HepG2 (cell line): ENCODE data around the gene LASP1. TPM values are rescaled to one million over a fixed set of nuclear protein-coding genes. Genes with fewer than 3 reads are reported as not detected.

Source experiments
- CREB1 ChIP-seq, 2 experiments: fragments of 450-650 bp in 1 of 2; IDR thresholded peaks; 2 replicates each; pipeline ENCODE4 v1.6.1; 2016 to 2017; ENCODE audit warnings: control low read depth in 1 of 2, mild to moderate bottlenecking in 1 of 2, missing compliant biosample characterization in 1 of 2, missing genetic modification characterization in 1 of 2
- FIP1L1 ChIP-seq: fragments of 200-400 bp; formaldehyde crosslinking; IDR thresholded peaks from 2 replicates; pipeline ENCODE4 v1.6.1; 2018; ENCODE audit warnings: low read depth, mild to moderate bottlenecking, low read length, moderate library complexity, borderline replicate concordance; ENCODE audit not compliant: insufficient read depth
- HDAC2 ChIP-seq: sonication (generic); formaldehyde crosslinking; IDR thresholded peaks from 2 replicates; pipeline ENCODE4 v1.4.0; 2020; ENCODE audit warnings: missing genetic modification reagents
- MIER3 ChIP-seq: IDR thresholded peaks from 2 replicates; pipeline ENCODE4 v1.6.1; 2016; ENCODE audit warnings: missing compliant biosample characterization, borderline replicate concordance
- PHF21A ChIP-seq: sonication (generic); formaldehyde crosslinking; IDR thresholded peaks from 2 replicates; pipeline ENCODE4 v1.5.0; 2020; ENCODE audit warnings: mild to moderate bottlenecking, missing genetic modification reagents
- POLR2AphosphoS2 ChIP-seq: IDR thresholded peaks from 2 replicates; pipeline ENCODE4 v1.6.1; 2011; ENCODE audit warnings: low read depth, low read length, improper control_type of control experiment
- RFXAP ChIP-seq: sonication (generic); formaldehyde crosslinking; IDR thresholded peaks from 2 replicates; pipeline ENCODE4 v1.4.0; 2020; ENCODE audit warnings: missing genetic modification reagents, borderline replicate concordance
- SALL1 ChIP-seq: sonication (generic); formaldehyde crosslinking; IDR thresholded peaks from 2 replicates; pipeline ENCODE4 v1.8.0; 2022; ENCODE audit warnings: mild to moderate bottlenecking, missing genetic modification reagents
- XBP1 ChIP-seq: sonication (generic); formaldehyde crosslinking; IDR thresholded peaks from 2 replicates; pipeline ENCODE4 v1.5.0; 2020; ENCODE audit warnings: missing genetic modification reagents
- ZFX ChIP-seq: sonication (generic); formaldehyde crosslinking; IDR thresholded peaks from 2 replicates; pipeline ENCODE4 v1.4.0; 2020; ENCODE audit warnings: mild to moderate bottlenecking, low read depth, missing genetic modification reagents, moderate library complexity
- ZNF441 ChIP-seq: sonication (generic); formaldehyde crosslinking; IDR thresholded peaks from 2 replicates; pipeline ENCODE4 v1.7.0; 2021; ENCODE audit warnings: missing genetic modification reagents, borderline replicate concordance
- ZNF484 ChIP-seq: sonication (generic); formaldehyde crosslinking; IDR thresholded peaks from 2 replicates; pipeline ENCODE4 v1.5.1; 2020; ENCODE audit warnings: mild to moderate bottlenecking, low read depth, missing genetic modification reagents, borderline replicate concordance
- ZNF562 ChIP-seq: sonication (generic); formaldehyde crosslinking; IDR thresholded peaks from 2 replicates; pipeline ENCODE4 v1.8.0; 2022; ENCODE audit warnings: missing genetic modification reagents, borderline replicate concordance
- ZNF713 ChIP-seq: sonication (generic); formaldehyde crosslinking; IDR thresholded peaks from 2 replicates; pipeline ENCODE4 v1.4.0; 2020; ENCODE audit warnings: mild to moderate bottlenecking, missing genetic modification reagents
- ZNF780A ChIP-seq: sonication (generic); formaldehyde crosslinking; IDR thresholded peaks from 2 replicates; pipeline ENCODE4 v1.8.0; 2022; ENCODE audit warnings: mild to moderate bottlenecking, missing genetic modification reagents, moderate library complexity
- ZSCAN21 ChIP-seq: sonication (generic); formaldehyde crosslinking; IDR thresholded peaks from 2 replicates; pipeline ENCODE4 v1.8.0; 2022; ENCODE audit warnings: mild to moderate bottlenecking, missing genetic modification reagents, moderate library complexity, borderline replicate concordance
- polyA plus RNA-seq, 8 experiments: library from polyadenylated mRNA; depleted of rRNA in 3 of 8; stranded (reverse) in 7 of 8; unstranded in 1 of 8; fragments of >200 nt; fragmentation: Illumina TruSeq in 4 of 8; extraction: Trizol in 4 of 8; gene quantifications; 2 replicates each; pipeline versions ENCODE4 v1.2.1 to v1.2.3, GENCODE V29; 2011 to 2016; ENCODE audit warnings: low read depth in 4 of 8, missing spikeins in 1 of 8, mixed read lengths in 1 of 8; ENCODE audit not compliant: insufficient read depth in 1 of 8
- total RNA-seq, 5 experiments: library from RNA; depleted of rRNA; stranded (reverse); fragments of >200 nt; fragmentation: Illumina TruSeq; extraction: Trizol; gene quantifications; 2 replicates each; pipeline ENCODE4 v1.2.3, GENCODE V29; 2016; ENCODE audit warnings: low read depth in 1 of 5
- TF ChIP-seq, protein P1 (sequence below): sonication (generic); formaldehyde crosslinking; IDR thresholded peaks from 2 replicates; pipeline ENCODE4 v1.5.0; 2020; ENCODE audit warnings: mild to moderate bottlenecking, low read depth, missing genetic modification reagents, borderline replicate concordance
- TF ChIP-seq, protein P2 (sequence below): fragments of 450-650 bp; IDR thresholded peaks from 2 replicates; pipeline ENCODE4 v1.6.1; 2017; ENCODE audit warnings: mild to moderate bottlenecking
- TF ChIP-seq, protein P3 (sequence below): sonication (generic); formaldehyde crosslinking; IDR thresholded peaks from 2 replicates; pipeline ENCODE4 v1.8.1; 2023; ENCODE audit warnings: mild to moderate bottlenecking, missing genetic modification reagents
- TF ChIP-seq, protein P4 (sequence below): sonication (generic); formaldehyde crosslinking; IDR thresholded peaks from 2 replicates; pipeline ENCODE4 v1.4.0; 2020; ENCODE audit warnings: missing genetic modification reagents

LASP1 gene
- total and polyA plus RNA-seq, 2 of the 13 experiments (the other 11 are each of a cell fraction or from before 2014, with no cell fraction given): 70.1 to 97.0 TPM

DNA sequence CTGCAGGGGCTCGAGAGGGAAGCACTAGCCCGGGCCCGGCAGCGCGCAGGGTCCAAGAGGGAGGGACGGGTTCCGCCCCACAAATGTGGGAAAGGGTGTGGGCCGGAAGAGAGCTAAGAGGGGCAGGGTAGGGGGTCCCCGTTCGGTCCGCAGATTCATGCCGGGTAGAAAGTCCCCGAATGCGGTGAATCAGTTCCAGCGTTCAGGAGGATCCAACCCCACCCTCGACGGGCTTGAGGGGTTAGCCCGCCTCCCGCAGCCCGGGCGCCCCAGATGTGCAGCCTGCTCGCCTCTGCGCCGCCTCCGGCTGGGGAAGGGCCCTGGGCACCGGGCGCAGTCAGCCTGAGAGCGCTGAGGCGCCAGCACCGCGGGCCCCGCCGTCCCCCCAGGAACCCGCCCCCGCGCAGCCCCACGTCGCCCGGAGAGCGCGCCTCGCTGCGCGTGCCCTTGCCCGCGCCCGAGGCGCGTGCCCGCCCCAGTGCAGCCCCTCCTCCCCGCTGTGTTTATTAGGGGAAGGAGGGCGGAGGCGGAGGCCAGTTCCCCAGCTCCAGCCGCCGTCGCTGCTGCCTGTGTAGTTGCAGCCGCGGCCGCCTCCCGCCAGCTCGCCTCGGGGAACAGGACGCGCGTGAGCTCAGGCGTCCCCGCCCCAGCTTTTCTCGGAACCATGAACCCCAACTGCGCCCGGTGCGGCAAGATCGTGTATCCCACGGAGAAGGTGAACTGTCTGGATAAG, at the start of gene LASP1 (continued):
- TF ChIP-seq, protein P1, sequence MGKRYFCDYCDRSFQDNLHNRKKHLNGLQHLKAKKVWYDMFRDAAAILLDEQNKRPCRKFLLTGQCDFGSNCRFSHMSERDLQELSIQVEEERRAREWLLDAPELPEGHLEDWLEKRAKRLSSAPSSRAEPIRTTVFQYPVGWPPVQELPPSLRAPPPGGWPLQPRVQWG (CRISPR knock-in tag): no peak
- TF ChIP-seq POLR2AphosphoS2 (0 out of 2 replicates have a peak, but pooled peaks have one; percentile 62), RFXAP (CRISPR knock-in tag) (no peak), MIER3 (CRISPR knock-in tag) (peak; percentile 24; the same call in 1 of the 2 replicates), HDAC2 (CRISPR knock-in tag) (no peak; the same call in 1 of the 2 replicates), XBP1 (no peak), ZNF562 (0 out of 2 replicates have a peak, but pooled peaks have one; percentile 17), ZNF780A (no peak), ZNF484 (CRISPR knock-in tag) (no peak), ZFX (CRISPR knock-in tag) (peak; percentile 81), ZNF441 (CRISPR knock-in tag) (peak; percentile 79; the same call in 1 of the 2 replicates), SALL1 (peak; percentile 81), ZSCAN21 (CRISPR knock-in tag) (peak; percentile 87), CREB1 (IDR thresholded peaks at IDR 0.05) (no peak), CREB1 (CRISPR knock-in tag; IDR thresholded peaks at IDR 0.05) (no peak), ZNF713 (CRISPR knock-in tag) (no peak), FIP1L1 (no peak), PHF21A (CRISPR knock-in tag) (peak; percentile 74)
- TF ChIP-seq, protein P2, sequence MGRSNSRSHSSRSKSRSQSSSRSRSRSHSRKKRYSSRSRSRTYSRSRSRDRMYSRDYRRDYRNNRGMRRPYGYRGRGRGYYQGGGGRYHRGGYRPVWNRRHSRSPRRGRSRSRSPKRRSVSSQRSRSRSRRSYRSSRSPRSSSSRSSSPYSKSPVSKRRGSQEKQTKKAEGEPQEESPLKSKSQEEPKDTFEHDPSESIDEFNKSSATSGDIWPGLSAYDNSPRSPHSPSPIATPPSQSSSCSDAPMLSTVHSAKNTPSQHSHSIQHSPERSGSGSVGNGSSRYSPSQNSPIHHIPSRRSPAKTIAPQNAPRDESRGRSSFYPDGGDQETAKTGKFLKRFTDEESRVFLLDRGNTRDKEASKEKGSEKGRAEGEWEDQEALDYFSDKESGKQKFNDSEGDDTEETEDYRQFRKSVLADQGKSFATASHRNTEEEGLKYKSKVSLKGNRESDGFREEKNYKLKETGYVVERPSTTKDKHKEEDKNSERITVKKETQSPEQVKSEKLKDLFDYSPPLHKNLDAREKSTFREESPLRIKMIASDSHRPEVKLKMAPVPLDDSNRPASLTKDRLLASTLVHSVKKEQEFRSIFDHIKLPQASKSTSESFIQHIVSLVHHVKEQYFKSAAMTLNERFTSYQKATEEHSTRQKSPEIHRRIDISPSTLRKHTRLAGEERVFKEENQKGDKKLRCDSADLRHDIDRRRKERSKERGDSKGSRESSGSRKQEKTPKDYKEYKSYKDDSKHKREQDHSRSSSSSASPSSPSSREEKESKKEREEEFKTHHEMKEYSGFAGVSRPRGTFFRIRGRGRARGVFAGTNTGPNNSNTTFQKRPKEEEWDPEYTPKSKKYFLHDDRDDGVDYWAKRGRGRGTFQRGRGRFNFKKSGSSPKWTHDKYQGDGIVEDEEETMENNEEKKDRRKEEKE: no peak
- TF ChIP-seq, protein P3, sequence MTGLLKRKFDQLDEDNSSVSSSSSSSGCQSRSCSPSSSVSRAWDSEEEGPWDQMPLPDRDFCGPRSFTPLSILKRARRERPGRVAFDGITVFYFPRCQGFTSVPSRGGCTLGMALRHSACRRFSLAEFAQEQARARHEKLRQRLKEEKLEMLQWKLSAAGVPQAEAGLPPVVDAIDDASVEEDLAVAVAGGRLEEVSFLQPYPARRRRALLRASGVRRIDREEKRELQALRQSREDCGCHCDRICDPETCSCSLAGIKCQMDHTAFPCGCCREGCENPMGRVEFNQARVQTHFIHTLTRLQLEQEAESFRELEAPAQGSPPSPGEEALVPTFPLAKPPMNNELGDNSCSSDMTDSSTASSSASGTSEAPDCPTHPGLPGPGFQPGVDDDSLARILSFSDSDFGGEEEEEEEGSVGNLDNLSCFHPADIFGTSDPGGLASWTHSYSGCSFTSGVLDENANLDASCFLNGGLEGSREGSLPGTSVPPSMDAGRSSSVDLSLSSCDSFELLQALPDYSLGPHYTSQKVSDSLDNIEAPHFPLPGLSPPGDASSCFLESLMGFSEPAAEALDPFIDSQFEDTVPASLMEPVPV: peak; percentile 73
- TF ChIP-seq, protein P4, sequence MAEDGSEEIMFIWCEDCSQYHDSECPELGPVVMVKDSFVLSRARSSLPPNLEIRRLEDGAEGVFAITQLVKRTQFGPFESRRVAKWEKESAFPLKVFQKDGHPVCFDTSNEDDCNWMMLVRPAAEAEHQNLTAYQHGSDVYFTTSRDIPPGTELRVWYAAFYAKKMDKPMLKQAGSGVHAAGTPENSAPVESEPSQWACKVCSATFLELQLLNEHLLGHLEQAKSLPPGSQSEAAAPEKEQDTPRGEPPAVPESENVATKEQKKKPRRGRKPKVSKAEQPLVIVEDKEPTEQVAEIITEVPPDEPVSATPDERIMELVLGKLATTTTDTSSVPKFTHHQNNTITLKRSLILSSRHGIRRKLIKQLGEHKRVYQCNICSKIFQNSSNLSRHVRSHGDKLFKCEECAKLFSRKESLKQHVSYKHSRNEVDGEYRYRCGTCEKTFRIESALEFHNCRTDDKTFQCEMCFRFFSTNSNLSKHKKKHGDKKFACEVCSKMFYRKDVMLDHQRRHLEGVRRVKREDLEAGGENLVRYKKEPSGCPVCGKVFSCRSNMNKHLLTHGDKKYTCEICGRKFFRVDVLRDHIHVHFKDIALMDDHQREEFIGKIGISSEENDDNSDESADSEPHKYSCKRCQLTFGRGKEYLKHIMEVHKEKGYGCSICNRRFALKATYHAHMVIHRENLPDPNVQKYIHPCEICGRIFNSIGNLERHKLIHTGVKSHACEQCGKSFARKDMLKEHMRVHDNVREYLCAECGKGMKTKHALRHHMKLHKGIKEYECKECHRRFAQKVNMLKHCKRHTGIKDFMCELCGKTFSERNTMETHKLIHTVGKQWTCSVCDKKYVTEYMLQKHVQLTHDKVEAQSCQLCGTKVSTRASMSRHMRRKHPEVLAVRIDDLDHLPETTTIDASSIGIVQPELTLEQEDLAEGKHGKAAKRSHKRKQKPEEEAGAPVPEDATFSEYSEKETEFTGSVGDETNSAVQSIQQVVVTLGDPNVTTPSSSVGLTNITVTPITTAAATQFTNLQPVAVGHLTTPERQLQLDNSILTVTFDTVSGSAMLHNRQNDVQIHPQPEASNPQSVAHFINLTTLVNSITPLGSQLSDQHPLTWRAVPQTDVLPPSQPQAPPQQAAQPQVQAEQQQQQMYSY (CRISPR knock-in tag): no peak; the same call in 1 of the 2 replicates
